ENCODE measurements around the gene CNTNAP2. TPM values are rescaled to one million over a fixed set of nuclear protein-coding genes. Genes with fewer than 3 reads are reported as not detected.
A peak's percentile ranks its signal among the peaks of the same experiment; 100 is the strongest.
"Not testable (repeated sequence)": the region's sequence is repeated elsewhere in the genome, so short reads cannot be mapped to it uniquely, and the experiment has no call there.

The CNTNAP2 gene
- total and polyA plus RNA-seq, 9 donors, result 8.3 to 18.8 (median 10.4) TPM

GRCh38 chr7:146206270-146206669 is 89.7 kb downstream of the CNTNAP2 start:
- H3K27ac ChIP-seq (ENCODE audit: low read length), result no peak overlapping the region
- no peaks in the 10 kb centered on the region for H3K4me1 ChIP-seq (ENCODE audit: control insufficient read depth, insufficient read depth, low read length)
- no peaks in the 10 kb centered on the region for H3K9me3 ChIP-seq (replicated peaks; ENCODE audit: control insufficient read depth, low read depth, low read length)
- DNase-seq, result no peak
- H3K4me3 ChIP-seq (ENCODE audit: low read length), result no peak overlapping the region
- no peaks in the 10 kb centered on the region for H3K27me3 ChIP-seq (ENCODE audit: control insufficient read depth, insufficient read depth, low read length)
- WGBS (ENCODE audit: insufficient coverage), result no CpG with 5 or more reads among the region's 2 CpGs
- H3K36me3 ChIP-seq (ENCODE audit: control insufficient read depth, insufficient read depth, low read length), result no peaks in the 10 kb centered on the region

DNA sequence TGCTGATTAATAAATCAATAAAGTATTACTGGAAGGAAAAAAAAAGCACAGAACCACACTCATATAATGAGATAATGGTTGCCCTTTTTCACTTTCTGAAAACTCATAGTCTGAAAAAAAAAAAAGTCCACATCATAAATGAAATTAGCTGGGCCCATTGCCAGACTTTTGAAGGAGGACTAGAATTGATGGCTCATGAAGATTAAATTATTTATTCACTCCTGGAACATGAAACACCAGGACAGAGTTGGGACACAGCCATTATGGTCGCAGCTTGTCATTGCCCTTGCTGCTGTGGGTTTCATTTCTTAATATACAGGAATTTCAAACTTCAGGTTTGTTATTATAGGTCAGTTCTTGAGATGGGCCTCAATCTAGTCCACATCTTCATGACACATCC is 91.9 kb downstream of the CNTNAP2 start:
- Histone ChIP-seq H3K4me3 (ENCODE audit: low read length) (no peak overlapping the region), H3K27ac (ENCODE audit: low read length) (no peak overlapping the region), H3K4me1 (ENCODE audit: control insufficient read depth, insufficient read depth, low read length) (no peaks in the 10 kb centered on the region), H3K36me3 (ENCODE audit: control insufficient read depth, insufficient read depth, low read length) (no peaks in the 10 kb centered on the region), H3K27me3 (ENCODE audit: control insufficient read depth, insufficient read depth, low read length) (no peaks in the 10 kb centered on the region), H3K9me3 (replicated peaks; ENCODE audit: control insufficient read depth, low read depth, low read length) (no peaks in the 10 kb centered on the region)
- DNase-seq, result no peak
- no CpG with 5 or more reads among the region's 1 CpG for WGBS (ENCODE audit: insufficient coverage)

DNA sequence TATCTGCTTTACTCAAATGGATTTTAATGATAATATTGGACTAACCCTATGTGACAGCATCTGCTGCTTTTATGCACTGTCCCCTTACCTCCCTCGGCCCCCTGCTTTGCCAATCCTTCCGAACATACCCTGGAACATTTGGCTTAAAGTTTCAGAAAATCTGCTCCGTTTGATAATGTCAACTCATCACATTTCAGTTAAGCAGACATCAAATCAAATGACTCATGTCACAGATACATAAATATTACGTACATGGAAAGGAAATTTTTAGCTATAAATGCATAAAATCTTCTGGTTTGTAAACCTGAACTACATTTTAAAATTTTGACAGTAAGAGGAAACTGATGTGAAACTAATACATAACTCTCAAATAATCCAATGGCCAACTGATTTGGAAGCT is 98.2 kb downstream of the CNTNAP2 start:
- no peak overlapping the region for H3K4me3 ChIP-seq (ENCODE audit: low read length)
- 50% methylated on average over 2 of the region's 4 CpGs for WGBS (ENCODE audit: insufficient coverage)
- DNase-seq, result no peak

DNA sequence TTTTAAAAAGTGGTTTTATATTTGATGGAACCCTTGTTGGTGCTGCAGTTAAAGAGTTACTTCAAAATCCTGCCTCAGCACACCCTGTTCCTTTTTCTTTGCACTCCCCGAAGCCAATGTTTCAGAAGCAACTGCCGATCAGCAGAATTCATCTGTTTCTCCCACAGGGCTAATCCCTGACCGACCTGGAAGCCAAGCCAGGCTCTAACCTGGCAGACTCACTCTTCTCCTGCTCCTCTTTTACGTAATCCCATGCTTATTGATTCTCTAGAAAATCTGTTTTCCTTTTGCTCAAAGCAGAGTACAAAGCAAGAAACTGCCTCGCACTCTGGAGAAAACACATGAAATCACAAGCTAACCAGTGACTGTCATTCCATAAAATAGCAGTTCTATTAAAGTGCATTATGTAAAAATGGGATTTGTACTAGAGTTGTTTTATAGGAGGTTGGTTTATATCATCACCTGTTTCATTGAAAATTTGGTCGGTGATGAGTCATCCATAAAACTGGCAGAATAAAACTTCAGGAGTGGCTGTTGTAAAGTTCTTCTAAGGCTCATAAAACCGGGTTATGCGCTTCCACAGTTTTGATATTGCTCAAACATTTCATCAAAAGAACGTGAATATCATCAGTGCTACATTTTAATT is 99.9 kb downstream of the CNTNAP2 start:
- H3K27ac ChIP-seq (ENCODE audit: low read length), result no peak overlapping the region
- WGBS (ENCODE audit: insufficient coverage), result 16% methylated on average over 4 of the region's 9 CpGs
- H3K4me3 ChIP-seq (ENCODE audit: low read length), result no peak overlapping the region
- no peaks in the 10 kb centered on the region for H3K36me3 ChIP-seq (ENCODE audit: control insufficient read depth, insufficient read depth, low read length)
- H3K4me1 ChIP-seq (ENCODE audit: control insufficient read depth, insufficient read depth, low read length), result no peaks in the 10 kb centered on the region
- H3K27me3 ChIP-seq (ENCODE audit: control insufficient read depth, insufficient read depth, low read length), result no peaks in the 10 kb centered on the region
- DNase-seq, result peak; percentile 49
- no peaks in the 10 kb centered on the region for H3K9me3 ChIP-seq (replicated peaks; ENCODE audit: control insufficient read depth, low read depth, low read length)

More for the DNA sequence above, 98.2 kb downstream of the CNTNAP2 start:
- Histone ChIP-seq H3K36me3 (ENCODE audit: control insufficient read depth, insufficient read depth, low read length) (no peaks in the 10 kb centered on the region), H3K9me3 (replicated peaks; ENCODE audit: control insufficient read depth, low read depth, low read length) (no peaks in the 10 kb centered on the region), H3K27me3 (ENCODE audit: control insufficient read depth, insufficient read depth, low read length) (no peaks in the 10 kb centered on the region), H3K4me1 (ENCODE audit: control insufficient read depth, insufficient read depth, low read length) (no peaks in the 10 kb centered on the region), H3K27ac (ENCODE audit: low read length) (no peak overlapping the region)

- H3K9me3 ChIP-seq (replicated peaks; ENCODE audit: control insufficient read depth, low read depth, low read length), result peaks cover 4% of the 10 kb centered on the region
- no peaks in the 10 kb centered on the region for H3K4me1 ChIP-seq (ENCODE audit: control insufficient read depth, insufficient read depth, low read length)
- DNase-seq, result peak; percentile 87
- H3K4me3 ChIP-seq (ENCODE audit: low read length), result no peak overlapping the region
- no peaks in the 10 kb centered on the region for H3K36me3 ChIP-seq (ENCODE audit: control insufficient read depth, insufficient read depth, low read length)
- WGBS (ENCODE audit: insufficient coverage), result no CpG with 5 or more reads among the region's 1 CpG
- peak overlapping the region; percentile 51 for H3K27ac ChIP-seq (ENCODE audit: low read length)
- no peaks in the 10 kb centered on the region for H3K27me3 ChIP-seq (ENCODE audit: control insufficient read depth, insufficient read depth, low read length)
These were observed 107.2 kb downstream of the CNTNAP2 start for GRCh38 chr7:146223851-146224250.

- Histone ChIP-seq H3K9me3 (replicated peaks; ENCODE audit: control insufficient read depth, low read depth, low read length) (peaks cover 2% of the 10 kb centered on the region), H3K36me3 (ENCODE audit: control insufficient read depth, insufficient read depth, low read length) (no peaks in the 10 kb centered on the region), H3K4me3 (ENCODE audit: low read length) (no peak overlapping the region), H3K27ac (ENCODE audit: low read length) (no peak overlapping the region), H3K27me3 (ENCODE audit: control insufficient read depth, insufficient read depth, low read length) (no peaks in the 10 kb centered on the region), H3K4me1 (ENCODE audit: control insufficient read depth, insufficient read depth, low read length) (no peaks in the 10 kb centered on the region)
- DNase-seq, result no peak
- WGBS (ENCODE audit: insufficient coverage), result no CpG with 5 or more reads among the region's 2 CpGs
These were observed 116.0 kb downstream of the CNTNAP2 start for GRCh38 chr7:146232604-146233003.

DNA sequence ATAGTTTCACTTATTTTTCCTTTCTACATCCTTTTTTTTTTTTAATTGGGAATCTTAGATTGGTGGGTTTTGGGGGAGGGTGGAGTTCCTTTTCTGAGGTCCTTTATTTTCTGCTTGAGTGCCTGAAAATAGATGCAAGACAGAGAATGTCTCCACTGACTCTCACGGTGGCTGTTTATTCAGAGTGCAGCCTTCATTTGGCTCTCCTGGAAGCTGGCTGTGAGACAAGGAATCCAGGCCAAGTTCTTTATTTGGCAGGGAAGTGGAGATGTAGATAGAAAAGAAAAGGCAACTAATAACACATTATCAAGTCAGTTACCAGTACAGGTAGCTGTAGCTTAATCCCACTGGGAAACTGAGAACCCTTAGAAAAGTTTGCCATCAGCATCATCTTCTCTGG is 118.6 kb downstream of the CNTNAP2 start:
- DNase-seq, result peak; percentile 39
- no peaks in the 10 kb centered on the region for H3K4me1 ChIP-seq (ENCODE audit: control insufficient read depth, insufficient read depth, low read length)

GRCh38 chr7:146242661-146243060 is 126.1 kb downstream of the CNTNAP2 start:
- H3K4me1 ChIP-seq (ENCODE audit: control insufficient read depth, insufficient read depth, low read length), result no peaks in the 10 kb centered on the region
- no peaks in the 10 kb centered on the region for H3K27me3 ChIP-seq (ENCODE audit: control insufficient read depth, insufficient read depth, low read length)
- no peaks in the 10 kb centered on the region for H3K36me3 ChIP-seq (ENCODE audit: control insufficient read depth, insufficient read depth, low read length)
- no peak overlapping the region for H3K27ac ChIP-seq (ENCODE audit: low read length)
- DNase-seq, result no peak
- no peaks in the 10 kb centered on the region for H3K9me3 ChIP-seq (replicated peaks; ENCODE audit: control insufficient read depth, low read depth, low read length)
- no peak overlapping the region for H3K4me3 ChIP-seq (ENCODE audit: low read length)

More for the DNA sequence above, 118.6 kb downstream of the CNTNAP2 start:
- Histone ChIP-seq H3K4me3 (ENCODE audit: low read length) (no peak overlapping the region), H3K27ac (ENCODE audit: low read length) (no peak overlapping the region), H3K36me3 (ENCODE audit: control insufficient read depth, insufficient read depth, low read length) (no peaks in the 10 kb centered on the region), H3K9me3 (replicated peaks; ENCODE audit: control insufficient read depth, low read depth, low read length) (peaks cover 2% of the 10 kb centered on the region), H3K27me3 (ENCODE audit: control insufficient read depth, insufficient read depth, low read length) (no peaks in the 10 kb centered on the region)
- no CpG with 5 or more reads among the region's 1 CpG for WGBS (ENCODE audit: insufficient coverage)

GRCh38 chr7:146247991-146248390 is 131.4 kb downstream of the CNTNAP2 start:
- H3K36me3 ChIP-seq (ENCODE audit: control insufficient read depth, insufficient read depth, low read length); H3K4me1 ChIP-seq (ENCODE audit: control insufficient read depth, insufficient read depth, low read length); H3K27ac ChIP-seq (ENCODE audit: low read length); H3K4me3 ChIP-seq (ENCODE audit: low read length); H3K9me3 ChIP-seq (replicated peaks; ENCODE audit: control insufficient read depth, low read depth, low read length); DNase-seq; H3K27me3 ChIP-seq (ENCODE audit: control insufficient read depth, insufficient read depth, low read length): not testable (repeated sequence)
- WGBS (ENCODE audit: insufficient coverage), result 33% methylated on average over 12 of the region's 15 CpGs

GRCh38 chr7:146248744-146249143 is 132.1 kb downstream of the CNTNAP2 start:
- DNase-seq; H3K27ac ChIP-seq (ENCODE audit: low read length); H3K36me3 ChIP-seq (ENCODE audit: control insufficient read depth, insufficient read depth, low read length); H3K27me3 ChIP-seq (ENCODE audit: control insufficient read depth, insufficient read depth, low read length); H3K4me1 ChIP-seq (ENCODE audit: control insufficient read depth, insufficient read depth, low read length); H3K4me3 ChIP-seq (ENCODE audit: low read length); H3K9me3 ChIP-seq (replicated peaks; ENCODE audit: control insufficient read depth, low read depth, low read length): not testable (repeated sequence)
- WGBS (ENCODE audit: insufficient coverage), result 15% methylated on average over 6 of the region's 7 CpGs

- Histone ChIP-seq H3K9me3 (replicated peaks; ENCODE audit: control insufficient read depth, low read depth, low read length) (no peaks in the 10 kb centered on the region), H3K27me3 (ENCODE audit: control insufficient read depth, insufficient read depth, low read length) (peaks cover 3% of the 10 kb centered on the region), H3K27ac (ENCODE audit: low read length) (no peak overlapping the region), H3K36me3 (ENCODE audit: control insufficient read depth, insufficient read depth, low read length) (no peaks in the 10 kb centered on the region), H3K4me3 (ENCODE audit: low read length) (no peak overlapping the region), H3K4me1 (ENCODE audit: control insufficient read depth, insufficient read depth, low read length) (no peaks in the 10 kb centered on the region)
- WGBS (ENCODE audit: insufficient coverage), result no CpG with 5 or more reads among the region's 2 CpGs
- no peak for DNase-seq
These were observed 132.7 kb downstream of the CNTNAP2 start for GRCh38 chr7:146249272-146249671.
